HepG2 (cell line): ENCODE results near the gene TNFAIP3. TPM values are rescaled to one million over a fixed set of nuclear protein-coding genes. Genes with fewer than 3 reads are reported as not detected.

Experiments used
- CHD2 ChIP-seq: IDR thresholded peaks from 2 replicates; pipeline ENCODE4 v1.6.1; 2011; ENCODE audit warnings: low read depth, low read length, improper control_type of control experiment
- DPF2 ChIP-seq: sonication (generic); formaldehyde crosslinking; IDR thresholded peaks from 2 replicates; pipeline ENCODE4 v1.4.0; 2020; ENCODE audit warnings: mild to moderate bottlenecking, low read depth, missing genetic modification reagents, borderline replicate concordance
- FOXJ3 ChIP-seq: sonication (generic); formaldehyde crosslinking; IDR thresholded peaks from 2 replicates; pipeline ENCODE4 v1.4.0; 2020; ENCODE audit warnings: missing genetic modification reagents, mild to moderate bottlenecking, borderline replicate concordance
- HNRNPL ChIP-seq: fragments of 200-400 bp; formaldehyde crosslinking; IDR thresholded peaks from 2 replicates; pipeline ENCODE4 v1.6.1; 2017; ENCODE audit warnings: mild to moderate bottlenecking, low read depth, low read length
- IRX3 ChIP-seq: sonication (generic); formaldehyde crosslinking; IDR thresholded peaks from 2 replicates; pipeline ENCODE4 v1.8.1; 2023; ENCODE audit warnings: mild to moderate bottlenecking, low read depth, missing genetic modification reagents, borderline replicate concordance
- LCORL ChIP-seq, 2 experiments: fragments of 450-650 bp in 1 of 2; sonication (generic) in 1 of 2; formaldehyde crosslinking in 1 of 2; IDR thresholded peaks; 2 replicates each; pipeline versions ENCODE4 v1.5.0 to v1.6.1; 2017 to 2020; ENCODE audit warnings: antibody characterized with exemption in 1 of 2, missing genetic modification reagents in 1 of 2
- MEF2D ChIP-seq: sonication (generic); formaldehyde crosslinking; IDR thresholded peaks from 2 replicates; pipeline ENCODE4 v1.5.1; 2020; ENCODE audit warnings: mild to moderate bottlenecking, missing genetic modification reagents
- MEIS2 ChIP-seq: sonication (generic); formaldehyde crosslinking; IDR thresholded peaks from 2 replicates; pipeline ENCODE4 v1.9.0; 2021; ENCODE audit warnings: mild to moderate bottlenecking, missing genetic modification reagents
- RAD51 ChIP-seq: fragments of 450-650 bp; IDR thresholded peaks from 2 replicates; pipeline ENCODE4 v1.6.1; 2016; ENCODE audit warnings: borderline replicate concordance
- RBFOX2 ChIP-seq: fragments of 200-400 bp; formaldehyde crosslinking; IDR thresholded peaks from 2 replicates; pipeline ENCODE4 v1.6.1; 2017; ENCODE audit warnings: low read depth, mild to moderate bottlenecking, low read length
- RXRA ChIP-seq: sonication (generic); formaldehyde crosslinking; IDR thresholded peaks from 2 replicates; pipeline ENCODE4 v1.5.1; 2020; ENCODE audit warnings: missing genetic modification reagents
- ZFP36 ChIP-seq: fragments of 150-350 bp; IDR thresholded peaks from 2 replicates; pipeline ENCODE4 v1.6.1; 2018; ENCODE audit warnings: borderline replicate concordance, low read length, low read depth; ENCODE audit not compliant: partially characterized antibody
- ZMAT3 ChIP-seq: sonication (generic); formaldehyde crosslinking; conservative IDR thresholded peaks from 2 replicates; pipeline ENCODE4 v1.7.0; 2021; ENCODE audit warnings: missing genetic modification reagents
- ZNF550 ChIP-seq: sonication (generic); formaldehyde crosslinking; IDR thresholded peaks from 2 replicates; pipeline ENCODE4 v1.4.0; 2020; ENCODE audit warnings: mild to moderate bottlenecking, missing genetic modification reagents, borderline replicate concordance
- ZNF691 ChIP-seq: sonication (generic); formaldehyde crosslinking; IDR thresholded peaks from 2 replicates; pipeline ENCODE4 v1.4.0; 2020; ENCODE audit warnings: missing genetic modification reagents, low read depth, mild to moderate bottlenecking, borderline replicate concordance
- ZNF782 ChIP-seq: sonication (generic); formaldehyde crosslinking; IDR thresholded peaks from 2 replicates; pipeline ENCODE4 v1.4.0; 2020; ENCODE audit warnings: missing genetic modification reagents, mild to moderate bottlenecking, borderline replicate concordance
- polyA plus RNA-seq, 8 experiments: library from polyadenylated mRNA; depleted of rRNA in 3 of 8; stranded (reverse) in 7 of 8; unstranded in 1 of 8; fragments of >200 nt; fragmentation: Illumina TruSeq in 4 of 8; extraction: Trizol in 4 of 8; gene quantifications; 2 replicates each; pipeline versions ENCODE4 v1.2.1 to v1.2.3, GENCODE V29; 2011 to 2016; ENCODE audit warnings: low read depth in 4 of 8, missing spikeins in 1 of 8, mixed read lengths in 1 of 8; ENCODE audit not compliant: insufficient read depth in 1 of 8
- total RNA-seq, 5 experiments: library from RNA; depleted of rRNA; stranded (reverse); fragments of >200 nt; fragmentation: Illumina TruSeq; extraction: Trizol; gene quantifications; 2 replicates each; pipeline ENCODE4 v1.2.3, GENCODE V29; 2016; ENCODE audit warnings: low read depth in 1 of 5
- TF ChIP-seq, protein P1 (sequence below): sonication (generic); formaldehyde crosslinking; IDR thresholded peaks from 2 replicates; pipeline ENCODE4 v1.5.1; 2020; ENCODE audit warnings: mild to moderate bottlenecking, missing genetic modification reagents, moderate library complexity
- TF ChIP-seq, protein P2 (sequence below): IDR thresholded peaks from 2 replicates; pipeline ENCODE4 v1.6.1; 2018; ENCODE audit warnings: missing genetic modification reagents
- TF ChIP-seq, protein P3 (sequence below): sonication (generic); formaldehyde crosslinking; IDR thresholded peaks from 2 replicates; pipeline ENCODE4 v1.4.0; 2020; ENCODE audit warnings: missing genetic modification reagents, mild to moderate bottlenecking, borderline replicate concordance
- TF ChIP-seq, protein P4 (sequence below): sonication (generic); formaldehyde crosslinking; IDR thresholded peaks from 2 replicates; pipeline ENCODE4 v1.8.0; 2023; ENCODE audit warnings: mild to moderate bottlenecking, missing genetic modification reagents

TNFAIP3 gene
- total and polyA plus RNA-seq, 2 of the 13 experiments (the other 11 are each of a cell fraction or from before 2014, with no cell fraction given): 28.2 to 47.1 TPM

DNA sequence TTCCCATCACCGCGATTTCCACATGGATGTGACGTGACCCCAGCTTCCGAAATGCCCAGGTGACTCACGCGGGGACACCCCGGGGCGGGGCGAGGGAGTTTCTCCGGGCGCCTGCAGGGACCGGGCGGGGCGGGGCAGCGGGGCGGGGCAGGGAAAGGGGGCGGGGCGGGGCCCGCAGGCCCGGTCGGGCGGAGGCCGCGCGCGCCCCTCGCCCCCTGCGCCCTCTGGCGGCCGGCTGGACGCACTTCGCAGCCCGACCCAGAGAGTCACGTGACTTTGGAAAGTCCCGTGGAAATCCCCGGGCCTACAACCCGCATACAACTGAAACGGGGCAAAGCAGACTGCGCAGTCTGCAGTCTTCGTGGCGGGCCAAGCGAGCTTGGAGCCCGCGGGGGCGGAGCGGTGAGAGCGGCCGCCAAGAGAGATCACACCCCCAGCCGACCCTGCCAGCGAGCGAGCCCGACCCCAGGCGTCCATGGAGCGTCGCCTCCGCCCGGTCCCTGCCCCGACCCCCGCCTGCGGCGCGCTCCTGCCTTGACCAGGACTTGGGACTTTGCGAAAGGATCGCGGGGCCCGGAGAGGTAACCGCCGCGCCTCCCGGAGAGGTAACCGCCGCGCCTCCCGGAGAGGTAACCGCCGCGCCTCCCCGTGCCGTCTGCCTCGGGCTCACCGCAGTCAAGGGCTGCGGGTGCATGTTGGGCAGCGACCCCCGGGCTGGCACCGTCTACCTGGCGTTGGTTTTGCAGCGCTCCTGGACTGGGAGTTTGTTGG is at the start of gene TNFAIP3 (continued):
- TF ChIP-seq, protein P1, sequence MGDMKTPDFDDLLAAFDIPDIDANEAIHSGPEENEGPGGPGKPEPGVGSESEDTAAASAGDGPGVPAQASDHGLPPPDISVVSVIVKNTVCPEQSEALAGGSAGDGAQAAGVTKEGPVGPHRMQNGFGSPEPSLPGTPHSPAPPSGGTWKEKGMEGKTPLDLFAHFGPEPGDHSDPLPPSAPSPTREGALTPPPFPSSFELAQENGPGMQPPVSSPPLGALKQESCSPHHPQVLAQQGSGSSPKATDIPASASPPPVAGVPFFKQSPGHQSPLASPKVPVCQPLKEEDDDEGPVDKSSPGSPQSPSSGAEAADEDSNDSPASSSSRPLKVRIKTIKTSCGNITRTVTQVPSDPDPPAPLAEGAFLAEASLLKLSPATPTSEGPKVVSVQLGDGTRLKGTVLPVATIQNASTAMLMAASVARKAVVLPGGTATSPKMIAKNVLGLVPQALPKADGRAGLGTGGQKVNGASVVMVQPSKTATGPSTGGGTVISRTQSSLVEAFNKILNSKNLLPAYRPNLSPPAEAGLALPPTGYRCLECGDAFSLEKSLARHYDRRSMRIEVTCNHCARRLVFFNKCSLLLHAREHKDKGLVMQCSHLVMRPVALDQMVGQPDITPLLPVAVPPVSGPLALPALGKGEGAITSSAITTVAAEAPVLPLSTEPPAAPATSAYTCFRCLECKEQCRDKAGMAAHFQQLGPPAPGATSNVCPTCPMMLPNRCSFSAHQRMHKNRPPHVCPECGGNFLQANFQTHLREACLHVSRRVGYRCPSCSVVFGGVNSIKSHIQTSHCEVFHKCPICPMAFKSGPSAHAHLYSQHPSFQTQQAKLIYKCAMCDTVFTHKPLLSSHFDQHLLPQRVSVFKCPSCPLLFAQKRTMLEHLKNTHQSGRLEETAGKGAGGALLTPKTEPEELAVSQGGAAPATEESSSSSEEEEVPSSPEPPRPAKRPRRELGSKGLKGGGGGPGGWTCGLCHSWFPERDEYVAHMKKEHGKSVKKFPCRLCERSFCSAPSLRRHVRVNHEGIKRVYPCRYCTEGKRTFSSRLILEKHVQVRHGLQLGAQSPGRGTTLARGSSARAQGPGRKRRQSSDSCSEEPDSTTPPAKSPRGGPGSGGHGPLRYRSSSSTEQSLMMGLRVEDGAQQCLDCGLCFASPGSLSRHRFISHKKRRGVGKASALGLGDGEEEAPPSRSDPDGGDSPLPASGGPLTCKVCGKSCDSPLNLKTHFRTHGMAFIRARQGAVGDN (CRISPR knock-in tag): peak; percentile 94
- TF ChIP-seq ZNF550 (0 out of 2 replicates have a peak, but pooled peaks have one; percentile 92), CHD2 (0 out of 2 replicates have a peak, but pooled peaks have one; percentile 46), RXRA (peak; percentile 84), ZMAT3 (CRISPR knock-in tag) (peak; percentile 82; the same call in 1 of the 2 replicates), MEF2D (CRISPR knock-in tag) (peak; percentile 19), MEIS2 (peak; percentile 23; the same call in 1 of the 2 replicates), FOXJ3 (CRISPR knock-in tag) (no peak), RBFOX2 (peak; percentile 99), RAD51 (peak; percentile 97), ZFP36 (peak; percentile 44), ZNF782 (no peak; the same call in 1 of the 2 replicates), ZNF691 (CRISPR knock-in tag) (no peak; the same call in 1 of the 2 replicates), LCORL (IDR thresholded peaks at IDR 0.05) (no peak), LCORL (CRISPR knock-in tag; IDR thresholded peaks at IDR 0.05) (peak; percentile 78; the same call in 1 of the 2 replicates), DPF2 (CRISPR knock-in tag) (no peak), HNRNPL (peak; percentile 74; the same call in 1 of the 2 replicates), IRX3 (CRISPR knock-in tag) (peak; percentile 77; the same call in 1 of the 2 replicates)
- TF ChIP-seq, protein P2, sequence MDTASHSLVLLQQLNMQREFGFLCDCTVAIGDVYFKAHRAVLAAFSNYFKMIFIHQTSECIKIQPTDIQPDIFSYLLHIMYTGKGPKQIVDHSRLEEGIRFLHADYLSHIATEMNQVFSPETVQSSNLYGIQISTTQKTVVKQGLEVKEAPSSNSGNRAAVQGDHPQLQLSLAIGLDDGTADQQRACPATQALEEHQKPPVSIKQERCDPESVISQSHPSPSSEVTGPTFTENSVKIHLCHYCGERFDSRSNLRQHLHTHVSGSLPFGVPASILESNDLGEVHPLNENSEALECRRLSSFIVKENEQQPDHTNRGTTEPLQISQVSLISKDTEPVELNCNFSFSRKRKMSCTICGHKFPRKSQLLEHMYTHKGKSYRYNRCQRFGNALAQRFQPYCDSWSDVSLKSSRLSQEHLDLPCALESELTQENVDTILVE: peak; percentile 54; the same call in 1 of the 2 replicates
- TF ChIP-seq, protein P3, sequence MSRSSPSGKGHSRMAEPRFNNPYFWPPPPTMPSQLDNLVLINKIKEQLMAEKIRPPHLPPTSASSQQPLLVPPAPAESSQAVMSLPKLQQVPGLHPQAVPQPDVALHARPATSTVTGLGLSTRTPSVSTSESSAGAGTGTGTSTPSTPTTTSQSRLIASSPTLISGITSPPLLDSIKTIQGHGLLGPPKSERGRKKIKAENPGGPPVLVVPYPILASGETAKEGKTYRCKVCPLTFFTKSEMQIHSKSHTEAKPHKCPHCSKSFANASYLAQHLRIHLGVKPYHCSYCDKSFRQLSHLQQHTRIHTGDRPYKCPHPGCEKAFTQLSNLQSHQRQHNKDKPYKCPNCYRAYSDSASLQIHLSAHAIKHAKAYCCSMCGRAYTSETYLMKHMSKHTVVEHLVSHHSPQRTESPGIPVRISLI: no peak
- TF ChIP-seq, protein P4, sequence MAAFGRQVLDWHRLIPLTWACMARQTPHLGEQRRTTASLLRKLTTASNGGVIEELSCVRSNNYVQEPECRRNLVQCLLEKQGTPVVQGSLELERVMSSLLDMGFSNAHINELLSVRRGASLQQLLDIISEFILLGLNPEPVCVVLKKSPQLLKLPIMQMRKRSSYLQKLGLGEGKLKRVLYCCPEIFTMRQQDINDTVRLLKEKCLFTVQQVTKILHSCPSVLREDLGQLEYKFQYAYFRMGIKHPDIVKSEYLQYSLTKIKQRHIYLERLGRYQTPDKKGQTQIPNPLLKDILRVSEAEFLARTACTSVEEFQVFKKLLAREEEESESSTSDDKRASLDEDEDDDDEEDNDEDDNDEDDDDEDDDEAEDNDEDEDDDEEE (CRISPR knock-in tag): no peak
